GM21367 (cell line): Measurements from ENCODE around the gene HSPA4L.

Experiments
- ATAC-seq: cut with Tn5 transposase; IDR thresholded peaks from one replicate; pipeline ENCODE4 v1.9.1; 2021; ENCODE audit not compliant: unreplicated experiment

The HSPA4L gene

GRCh38 chr4:127856813-127857447, 74.8 kb downstream of the HSPA4L start:
- ATAC-seq = peak; percentile 91

DNA sequence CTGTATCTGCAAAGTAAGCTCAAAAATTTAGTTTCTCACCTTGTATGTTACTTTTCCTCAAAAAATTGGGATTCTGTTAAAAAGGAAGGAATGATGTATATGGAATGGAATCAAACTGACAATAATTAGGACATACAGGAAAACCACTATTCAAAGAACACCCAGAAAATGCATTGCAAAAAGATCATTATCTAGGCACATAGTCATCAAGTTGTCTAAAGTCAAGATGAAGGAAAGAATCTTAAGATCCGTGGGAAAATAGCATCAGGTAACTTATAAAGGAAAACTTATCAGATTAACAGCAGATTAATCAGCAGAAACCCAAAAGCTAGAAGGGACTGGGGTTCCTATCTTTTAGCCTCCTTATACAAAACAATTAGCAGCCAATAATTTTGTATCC, 75.5 kb downstream of the HSPA4L start:
- no peak for ATAC-seq

- no peak for ATAC-seq
Observed at GRCh38 chr4:127868196-127868595, 86.1 kb downstream of the HSPA4L start.

GRCh38 chr4:127870281-127870680, 88.2 kb downstream of the HSPA4L start:
- no peak for ATAC-seq

DNA sequence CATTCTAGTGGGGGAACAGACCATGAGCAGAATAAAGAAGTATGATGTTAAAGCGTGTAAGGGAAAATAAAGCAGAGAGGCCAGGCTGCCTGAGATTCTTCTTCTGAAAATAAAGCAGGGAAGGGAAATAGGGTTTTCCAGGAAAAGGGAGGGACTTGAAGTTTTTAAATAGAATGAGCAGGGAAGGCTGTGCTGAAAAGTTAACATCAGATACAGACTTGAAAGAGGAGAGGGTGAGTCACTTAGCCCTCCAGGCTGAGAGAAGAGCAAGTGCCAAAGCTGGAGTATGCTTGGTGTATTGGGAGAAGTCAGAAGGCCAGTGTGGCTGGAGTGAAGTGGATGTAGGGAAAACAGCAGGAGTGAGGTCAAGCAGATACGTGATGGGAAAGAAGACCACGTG, 88.6 kb downstream of the HSPA4L start:
- no peak for ATAC-seq

GRCh38 chr4:127875791-127876190, 93.7 kb downstream of the HSPA4L start:
- no peak for ATAC-seq

- ATAC-seq = peak; percentile 92
Observed at GRCh38 chr4:127880763-127881562, 98.8 kb downstream of the HSPA4L start, which contains the start of gene PLK4. PLK4 (plus strand) TSS chr4:127880893; CDS start chr4:127881135, 242 bp downstream.

DNA sequence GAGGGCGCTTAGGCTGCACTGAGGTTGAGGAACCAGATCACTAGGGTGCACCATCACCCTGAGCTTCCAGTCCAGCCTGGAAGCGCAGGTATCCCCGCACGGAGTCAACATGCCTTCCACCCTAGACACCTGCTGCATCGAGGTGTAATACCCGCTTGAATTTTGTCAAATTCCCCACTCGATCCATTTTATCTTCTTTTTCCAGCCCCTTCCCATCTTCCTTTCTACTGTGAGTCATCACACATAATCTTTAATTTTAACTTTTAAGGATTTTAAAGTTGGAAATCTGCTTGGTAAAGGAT, 99.4 kb downstream of the HSPA4L start:
- ATAC-seq = peak; percentile 32

DNA sequence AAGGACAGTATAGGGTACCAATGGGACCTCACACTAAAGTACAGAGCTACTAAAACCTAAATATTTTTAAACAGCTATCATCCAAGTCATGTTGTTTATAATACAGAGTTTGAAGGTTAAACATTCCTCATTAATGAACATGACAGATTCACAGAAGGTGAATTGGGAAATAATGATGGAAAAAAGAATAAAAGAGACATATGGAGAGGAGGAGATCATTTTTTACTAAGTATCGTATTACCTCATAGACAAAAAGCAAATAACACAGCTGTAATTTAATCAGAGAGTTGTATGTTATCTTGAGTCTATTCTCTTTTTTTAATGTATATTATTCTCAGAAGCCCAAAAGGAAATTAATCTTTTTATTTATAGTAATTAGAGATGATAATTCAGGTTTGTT, 106.4 kb downstream of the HSPA4L start:
- ATAC-seq = no peak

- no peak for ATAC-seq
Observed at GRCh38 chr4:127889903-127890302, 107.8 kb downstream of the HSPA4L start.
